GM21515 (cell line): Measurements from ENCODE around the gene PLPPR2.
"Not testable (repeated sequence)": the region's sequence is repeated elsewhere in the genome, so short reads cannot be mapped to it uniquely, and the experiment has no call there.

Source experiments
- ATAC-seq: cut with Tn5 transposase; IDR thresholded peaks from one replicate; pipeline ENCODE4 v1.9.1; 2021; ENCODE audit not compliant: unreplicated experiment

PLPPR2 gene

GRCh38 chr19:11370744-11371143, 15.5 kb downstream of the PLPPR2 start:
- no peak for ATAC-seq

- no peak for ATAC-seq
Measured at GRCh38 chr19:11373166-11373884, 18.1 kb downstream of the PLPPR2 start.

GRCh38 chr19:11373885-11374432, 18.7 kb downstream of the PLPPR2 start:
- no peak for ATAC-seq

GRCh38 chr19:11374433-11375142, 19.4 kb downstream of the PLPPR2 start, which contains the start of gene SWSAP1:
Gene SWSAP1, plus strand, starts transcription at chr19:11374666. Its CDS starts 15 bp downstream, at chr19:11374681.
- ATAC-seq: peak; percentile 89

GRCh38 chr19:11375143-11375948, 20.1 kb downstream of the PLPPR2 start:
- peak; percentile 23 for ATAC-seq

GRCh38 chr19:11377237-11377636, 22.0 kb downstream of the PLPPR2 start:
- no peak for ATAC-seq

- ATAC-seq: no peak
Measured at GRCh38 chr19:11377756-11378155, 22.5 kb downstream of the PLPPR2 start.

- no peak for ATAC-seq
Measured at GRCh38 chr19:11378319-11379189, 23.3 kb downstream of the PLPPR2 start.

- ATAC-seq: not testable (repeated sequence)
Measured at GRCh38 chr19:11379269-11379845, 24.1 kb downstream of the PLPPR2 start.

GRCh38 chr19:11379857-11380350, 24.7 kb downstream of the PLPPR2 start:
- no peak for ATAC-seq

GRCh38 chr19:11380653-11381537, 25.7 kb downstream of the PLPPR2 start:
- ATAC-seq: peak; percentile 70

- ATAC-seq: no peak
Measured at GRCh38 chr19:11382898-11383705, 27.9 kb downstream of the PLPPR2 start.

- ATAC-seq: no peak
Measured at GRCh38 chr19:11383706-11384048, 28.4 kb downstream of the PLPPR2 start.

GRCh38 chr19:11384778-11385129, 29.5 kb downstream of the PLPPR2 start:
- no peak for ATAC-seq

- no peak for ATAC-seq
Measured at GRCh38 chr19:11387162-11388034, 32.2 kb downstream of the PLPPR2 start.

GRCh38 chr19:11390359-11390758, 35.1 kb downstream of the PLPPR2 start:
- ATAC-seq: no peak
